Lung (tissue), 12 donors: Measurements from ENCODE around the gene GRM8. TPM values are rescaled to one million over a fixed set of nuclear protein-coding genes. Genes with fewer than 3 reads are reported as not detected.
A peak's percentile ranks its signal among the peaks of the same experiment; 100 is the strongest.

Experiments used
- ATAC-seq: fragments of 200-7000 bp; cut with Tn5 transposase; one replicate; pipeline ENCODE4 v1.9.1; 2020; ENCODE audit warnings: moderate number of reproducible peaks; ENCODE audit not compliant: insufficient read depth, low FRiP score
- DNase-seq, 3 donors: peaks; one replicate each; pipeline ENCODE4 v3.0.0-alpha.2; 2013 to 2017
- H3K27ac ChIP-seq, 2 donors: one replicate each; pipeline ENCODE4 v1.5.1; 2013; ENCODE audit warnings: mild to moderate bottlenecking in 2 of 2, moderate library complexity in 2 of 2, control low read depth in 1 of 2, inconsistent platforms in 1 of 2, low read depth in 1 of 2, low read length in 1 of 2
- H3K27me3 ChIP-seq, 3 donors: one replicate each; pipeline ENCODE4 v1.5.1; 2013; ENCODE audit warnings: low read length in 2 of 3; ENCODE audit not compliant: control insufficient read depth in 3 of 3, insufficient read depth in 3 of 3
- H3K36me3 ChIP-seq, 4 donors: one replicate each; pipeline ENCODE4 v1.5.1; 2013; ENCODE audit warnings: low read length in 4 of 4, mild to moderate bottlenecking in 1 of 4, moderate library complexity in 1 of 4; ENCODE audit not compliant: control insufficient read depth in 4 of 4, insufficient read depth in 4 of 4
- H3K4me1 ChIP-seq, 5 donors: one replicate each; pipeline ENCODE4 v1.5.1; 2013; ENCODE audit warnings: low read length in 5 of 5, mild to moderate bottlenecking in 2 of 5, moderate library complexity in 1 of 5; ENCODE audit not compliant: control insufficient read depth in 5 of 5, insufficient read depth in 5 of 5
- H3K4me3 ChIP-seq: one replicate; pipeline ENCODE4 v1.5.1; 2013; ENCODE audit warnings: mild to moderate bottlenecking, control low read depth, moderate library complexity
- H3K9ac ChIP-seq, 2 donors: one replicate each; pipeline ENCODE4 v1.5.1; 2013; ENCODE audit warnings: low read length in 2 of 2, control low read depth in 1 of 2; ENCODE audit not compliant: insufficient read depth in 1 of 2
- H3K9me3 ChIP-seq, 4 donors: one replicate each; pipeline ENCODE4 v1.5.1; 2013; ENCODE audit warnings: low read length in 3 of 4, mild to moderate bottlenecking in 1 of 4, moderate library complexity in 1 of 4; ENCODE audit not compliant: control insufficient read depth in 4 of 4, insufficient read depth in 3 of 4
- CTCF ChIP-seq: IDR thresholded peaks from 2 replicates; pipeline ENCODE4 v1.5.1; 2012; ENCODE audit warnings: mild to moderate bottlenecking; ENCODE audit errors: control extremely low read depth, extremely low read depth
- WGBS, 2 donors: extraction: QIAGEN DNeasy Blood & Tissue Kit; methylation state at CpG; one replicate each; pipeline ENCODE4 v1.1.7; 2013; 5-methylcytosine and 5-hydroxymethylcytosine counted together
- polyA plus RNA-seq, 2 donors: library from polyadenylated mRNA; stranded (reverse); fragments of 200-250 nt; gene quantifications; one replicate each; pipeline ENCODE4 v1.2.1, GENCODE V29; 2013
- total RNA-seq, 2 donors: library from RNA; depleted of rRNA in 1 of 2; stranded (reverse); fragments of >200 nt in 1 of 2; gene quantifications; one replicate each; pipeline ENCODE4 v1.2.1, GENCODE V29; 2014 to 2021
- donor health status: control.
- donor health status: control.
- donor health status: Bipolar disorder and iron deficiency.
- donor health status: healthy.
- donor health status: DM: yes; HTN: yes; CAD: no.

The GRM8 gene
- total and polyA plus RNA-seq, 4 donors: 0.01 to 0.83 (median 0.24) TPM; not detected in 1

- TF ChIP-seq CTCF: no peak
- no peak for ATAC-seq
Measured at GRCh38 chr7:127287133-127287532, 34.4 kb upstream of the GRM8 start.

GRCh38 chr7:127270093-127270492 lies 17.4 kb upstream of the GRM8 start:
- DNase-seq (no peak), ATAC-seq (no peak)
- H3K27me3 ChIP-seq: no peaks in the 10 kb centered on the region
- no peaks in the 10 kb centered on the region for H3K36me3 ChIP-seq
- H3K4me3 ChIP-seq: no peak overlapping the region
- H3K27ac ChIP-seq: no peak overlapping the region
- peaks cover 0 to 2% (median 0%) of the 10 kb centered on the region in 5 donors for H3K4me1 ChIP-seq
- H3K9me3 ChIP-seq: no peaks in the 10 kb centered on the region
- 92 to 93% methylated on average over 1 of the region's 1 CpG for WGBS, 2 donors
- H3K9ac ChIP-seq: no peak overlapping the region
- no peak for TF ChIP-seq CTCF

More at GRCh38 chr7:127287133-127287532, 34.4 kb upstream of the GRM8 start:
- no peak for DNase-seq
- Histone ChIP-seq H3K9me3 (no peaks in the 10 kb centered on the region), H3K27me3 (no peaks in the 10 kb centered on the region), H3K4me1 (no peaks in the 10 kb centered on the region), H3K27ac (no peak overlapping the region), H3K36me3 (no peaks in the 10 kb centered on the region), H3K9ac (no peak overlapping the region), H3K4me3 (no peak overlapping the region)
- 65 to 77% methylated on average over 6 of the region's 6 CpGs for WGBS, 2 donors

GRCh38 chr7:127266047-127266446 lies 13.3 kb upstream of the GRM8 start:
- H3K9ac ChIP-seq: no peak overlapping the region
- no peak for DNase-seq
- 79 to 85% methylated on average over 1 of the region's 1 CpG for WGBS, 2 donors
- peaks cover 0 to 2% (median 0%) of the 10 kb centered on the region in 4 donors for H3K9me3 ChIP-seq
- no peak overlapping the region for H3K4me3 ChIP-seq
- no peaks in the 10 kb centered on the region for H3K36me3 ChIP-seq
- H3K27ac ChIP-seq: no peak overlapping the region
- no peak for TF ChIP-seq CTCF
- H3K27me3 ChIP-seq: no peaks in the 10 kb centered on the region
- peaks cover 0 to 4% (median 0%) of the 10 kb centered on the region in 5 donors for H3K4me1 ChIP-seq
- no peak for ATAC-seq

- no peak for TF ChIP-seq CTCF
- peaks cover 0 to 4% (median 0%) of the 10 kb centered on the region in 5 donors for H3K4me1 ChIP-seq
- no peak for ATAC-seq
- DNase-seq: peak in 2 of 3 donors; percentile 6 to 46
- H3K27ac ChIP-seq: no peak overlapping the region
- H3K9ac ChIP-seq: no peak overlapping the region
- no peaks in the 10 kb centered on the region for H3K36me3 ChIP-seq
- peaks cover 0 to 2% (median 0%) of the 10 kb centered on the region in 4 donors for H3K9me3 ChIP-seq
- no peak overlapping the region for H3K4me3 ChIP-seq
- WGBS, 2 donors: 67 to 85% methylated on average over 3 of the region's 3 CpGs
- no peaks in the 10 kb centered on the region for H3K27me3 ChIP-seq
Measured at GRCh38 chr7:127264219-127264618, 11.5 kb upstream of the GRM8 start.
